ENCODE measurements around the gene ADAMTSL1. TPM values are rescaled to one million over a fixed set of nuclear protein-coding genes. Genes with fewer than 3 reads are reported as not detected.

Gene ADAMTSL1
- total RNA-seq, 2 donors from 2014 or later = 3.4 to 3.8 TPM

DNA sequence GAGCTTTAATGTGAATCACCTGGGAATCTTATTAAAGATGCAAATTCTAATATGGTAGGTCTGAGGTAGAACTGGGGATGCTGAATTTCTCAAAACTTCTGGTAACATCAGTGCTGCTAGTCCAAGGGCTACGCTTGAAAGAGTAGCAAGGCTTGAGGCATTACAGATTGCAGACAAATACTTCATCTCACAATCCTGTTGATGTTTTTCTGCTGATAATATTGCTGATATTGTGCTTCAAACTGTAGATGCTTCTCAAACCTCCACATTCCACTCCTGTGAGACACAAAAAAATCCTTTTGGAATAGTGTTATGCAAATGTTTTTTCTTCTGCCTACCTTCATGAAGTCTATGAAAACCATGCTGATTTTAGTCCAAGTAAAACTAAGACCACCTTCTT, 419.5 kb downstream of the ADAMTSL1 start:
- DNase-seq (ENCODE audit: low spot score) = no peak
- no peak overlapping the region for H3K4me3 ChIP-seq
- no peak overlapping the region for H3K27ac ChIP-seq
- peaks cover 8 to 25% of the 10 kb centered on the region in 2 donors for H3K9me3 ChIP-seq
- H3K4me1 ChIP-seq = no peaks in the 10 kb centered on the region
- TF ChIP-seq, protein P1, sequence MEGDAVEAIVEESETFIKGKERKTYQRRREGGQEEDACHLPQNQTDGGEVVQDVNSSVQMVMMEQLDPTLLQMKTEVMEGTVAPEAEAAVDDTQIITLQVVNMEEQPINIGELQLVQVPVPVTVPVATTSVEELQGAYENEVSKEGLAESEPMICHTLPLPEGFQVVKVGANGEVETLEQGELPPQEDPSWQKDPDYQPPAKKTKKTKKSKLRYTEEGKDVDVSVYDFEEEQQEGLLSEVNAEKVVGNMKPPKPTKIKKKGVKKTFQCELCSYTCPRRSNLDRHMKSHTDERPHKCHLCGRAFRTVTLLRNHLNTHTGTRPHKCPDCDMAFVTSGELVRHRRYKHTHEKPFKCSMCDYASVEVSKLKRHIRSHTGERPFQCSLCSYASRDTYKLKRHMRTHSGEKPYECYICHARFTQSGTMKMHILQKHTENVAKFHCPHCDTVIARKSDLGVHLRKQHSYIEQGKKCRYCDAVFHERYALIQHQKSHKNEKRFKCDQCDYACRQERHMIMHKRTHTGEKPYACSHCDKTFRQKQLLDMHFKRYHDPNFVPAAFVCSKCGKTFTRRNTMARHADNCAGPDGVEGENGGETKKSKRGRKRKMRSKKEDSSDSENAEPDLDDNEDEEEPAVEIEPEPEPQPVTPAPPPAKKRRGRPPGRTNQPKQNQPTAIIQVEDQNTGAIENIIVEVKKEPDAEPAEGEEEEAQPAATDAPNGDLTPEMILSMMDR (IDR thresholded peaks at IDR 0.05) = no peak
- no peaks in the 10 kb centered on the region for H3K27me3 ChIP-seq
- no peaks in the 10 kb centered on the region for H3K36me3 ChIP-seq

DNA sequence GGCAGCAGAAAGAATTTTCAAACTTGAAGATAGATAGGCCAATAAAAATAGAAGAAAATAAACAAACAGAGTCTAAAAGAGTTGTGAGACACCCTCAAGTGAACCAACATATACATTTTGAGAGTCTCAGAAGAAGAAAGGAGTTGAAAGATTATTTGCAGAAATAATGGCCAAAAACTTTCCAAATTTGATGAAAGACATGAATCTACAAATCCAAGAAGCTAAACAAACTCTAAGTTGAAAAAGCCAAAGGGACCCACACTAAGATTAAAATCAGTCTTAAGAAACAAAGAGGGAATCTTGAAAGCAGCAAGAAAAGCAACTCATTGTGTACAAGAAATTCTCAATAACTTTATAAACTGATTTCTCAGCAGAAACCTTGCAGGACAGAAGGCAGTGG, 422.1 kb downstream of the ADAMTSL1 start:
- no peaks in the 10 kb centered on the region for H3K36me3 ChIP-seq
- no peak for DNase-seq (ENCODE audit: low spot score)
- no peaks in the 10 kb centered on the region for H3K27me3 ChIP-seq
- H3K4me1 ChIP-seq = no peaks in the 10 kb centered on the region
- H3K27ac ChIP-seq = no peak overlapping the region
- TF ChIP-seq, protein P1 (IDR thresholded peaks at IDR 0.05) = no peak
- peaks cover 8 to 29% of the 10 kb centered on the region in 2 donors for H3K9me3 ChIP-seq
- H3K4me3 ChIP-seq = no peak overlapping the region

DNA sequence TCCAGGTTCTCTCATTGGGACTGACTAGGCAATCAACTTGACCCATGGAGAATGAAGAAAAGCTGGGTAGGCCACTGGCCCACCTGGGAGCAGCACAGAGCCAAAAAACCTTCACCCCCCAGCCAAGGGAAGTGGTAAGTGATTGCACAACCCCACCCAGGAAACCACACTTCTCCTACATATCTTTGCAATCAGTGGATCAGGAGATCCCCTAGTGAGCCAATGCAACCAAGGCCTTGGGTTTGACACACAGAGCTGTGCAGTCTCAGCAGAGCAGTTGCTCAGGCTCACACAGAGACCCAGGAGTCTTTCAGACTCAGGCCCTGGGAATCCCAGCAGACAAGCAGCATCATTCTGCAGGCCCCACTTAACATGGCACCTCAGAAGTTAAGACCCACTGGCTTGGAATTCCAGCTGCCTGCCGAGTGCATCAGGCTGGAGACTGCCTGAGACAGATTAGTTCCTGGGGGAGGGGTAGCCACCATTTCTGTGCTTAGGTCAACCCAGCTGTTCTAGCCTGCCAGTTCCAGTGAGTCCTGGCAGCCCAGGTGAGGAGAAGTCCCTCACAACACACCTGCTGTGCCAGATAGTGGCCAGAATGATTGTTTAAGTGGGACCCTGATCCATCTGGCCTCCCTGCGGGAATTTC, 422.7 kb downstream of the ADAMTSL1 start:
- TF ChIP-seq, protein P1 (IDR thresholded peaks at IDR 0.05) = no peak
- H3K27me3 ChIP-seq = no peaks in the 10 kb centered on the region
- DNase-seq (ENCODE audit: low spot score) = no peak

DNA sequence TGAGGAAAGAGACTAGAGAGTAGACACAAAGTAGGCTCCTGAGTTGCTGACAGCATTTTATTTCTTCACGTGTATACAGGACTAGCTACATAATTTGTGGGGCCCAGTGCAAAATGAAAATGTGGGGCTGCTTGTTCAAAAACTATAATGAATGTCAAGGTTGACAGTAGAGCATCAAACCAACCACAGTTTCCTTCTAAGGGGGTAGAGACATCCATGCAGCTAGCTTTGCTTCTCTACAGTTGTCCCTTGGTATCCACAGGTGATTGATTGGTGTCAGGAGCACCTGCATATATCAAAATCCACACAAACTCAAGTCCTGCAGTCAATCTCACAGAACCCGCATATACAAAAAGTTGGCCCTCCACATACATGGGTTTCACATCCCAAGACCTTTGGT, 429.5 kb downstream of the ADAMTSL1 start:
- Histone ChIP-seq H3K4me1 (no peaks in the 10 kb centered on the region), H3K9me3 (peaks cover 0 to 23% of the 10 kb centered on the region in 2 donors), H3K4me3 (no peak overlapping the region), H3K36me3 (no peaks in the 10 kb centered on the region), H3K27me3 (no peaks in the 10 kb centered on the region), H3K27ac (no peak overlapping the region)
- DNase-seq (ENCODE audit: low spot score) = no peak
- TF ChIP-seq, protein P1 (IDR thresholded peaks at IDR 0.05) = no peak

More for the DNA sequence above, 422.7 kb downstream of the ADAMTSL1 start:
- Histone ChIP-seq H3K4me1 (no peaks in the 10 kb centered on the region), H3K27ac (no peak overlapping the region), H3K9me3 (peaks cover 8 to 32% of the 10 kb centered on the region in 2 donors), H3K4me3 (no peak overlapping the region), H3K36me3 (no peaks in the 10 kb centered on the region)

DNA sequence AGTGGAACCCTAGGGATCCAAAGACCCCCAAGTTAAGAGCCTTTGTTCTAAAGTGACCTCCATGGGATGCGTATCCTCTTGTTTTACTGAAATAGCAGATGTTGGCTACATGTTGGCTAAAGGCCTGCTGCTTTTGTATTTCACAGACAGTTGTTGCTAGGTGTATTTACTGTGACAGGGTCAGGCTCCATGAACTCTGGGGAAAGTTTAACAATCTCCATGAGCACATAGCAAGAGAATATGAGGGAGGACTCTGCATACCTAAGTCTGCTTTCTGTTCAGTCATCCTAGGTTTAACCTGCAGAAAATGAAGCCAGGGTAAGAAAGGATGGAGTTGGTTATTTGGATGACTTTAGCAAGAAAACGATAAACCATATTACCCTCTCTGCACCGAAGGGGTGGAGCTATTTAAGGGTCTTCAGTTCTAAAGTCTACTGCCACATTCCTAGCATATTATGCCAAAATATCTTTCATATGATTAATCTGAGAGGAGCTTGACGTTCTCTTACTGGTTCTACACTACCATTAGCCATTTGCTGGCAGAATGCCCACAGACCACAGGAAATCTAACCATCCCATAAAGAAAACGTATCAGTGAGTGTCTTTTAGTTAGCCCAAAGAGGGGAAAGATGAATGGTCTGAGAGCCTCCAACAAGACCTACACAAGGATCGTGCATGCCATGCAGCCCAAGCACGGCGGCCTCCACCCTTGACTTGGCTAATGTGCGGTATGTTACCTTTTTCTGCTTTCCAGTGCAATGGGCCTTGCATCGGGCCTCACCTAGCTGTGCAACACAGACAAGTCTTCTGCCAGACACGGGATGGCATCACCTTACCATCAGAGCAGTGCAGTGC, 431.3 kb downstream of the ADAMTSL1 start:
- Histone ChIP-seq H3K27ac (no peak overlapping the region), H3K4me3 (no peak overlapping the region), H3K27me3 (no peaks in the 10 kb centered on the region), H3K9me3 (peaks cover 0 to 19% of the 10 kb centered on the region in 2 donors), H3K36me3 (no peaks in the 10 kb centered on the region), H3K4me1 (no peaks in the 10 kb centered on the region)
- TF ChIP-seq, protein P1 (IDR thresholded peaks at IDR 0.05) = no peak
- DNase-seq (ENCODE audit: low spot score) = no peak

All from right atrium auricular region (tissue), 2 donors.